Mononuclear cell (primary cell): ENCODE data around the gene ZNF750. TPM values are rescaled to one million over a fixed set of nuclear protein-coding genes. Genes with fewer than 3 reads are reported as not detected.

Experiments used
- H3K27me3 ChIP-seq: 2 replicates; pipeline ENCODE4 v1.6.0; 2011; ENCODE audit warnings: low read length, control low read depth; ENCODE audit not compliant: insufficient read depth
- H3K4me1 ChIP-seq: 2 replicates; pipeline ENCODE4 v1.5.1; 2011; ENCODE audit warnings: mild to moderate bottlenecking, low read length, control low read depth; ENCODE audit not compliant: insufficient read depth
- H3K4me3 ChIP-seq: 2 replicates; pipeline ENCODE4 v1.5.1; 2011; ENCODE audit warnings: mild to moderate bottlenecking, low read length, moderate library complexity
- H3K9me3 ChIP-seq: 2 replicates; pipeline ENCODE4 v1.5.1; 2011; ENCODE audit warnings: low read depth, mild to moderate bottlenecking, control low read depth, low read length
- total RNA-seq: library from RNA; depleted of rRNA; stranded (reverse); fragments of >200 nt; gene quantifications from one replicate; pipeline ENCODE4 v1.2.3, GENCODE V29; 2012

The ZNF750 gene
- total RNA-seq: not detected

DNA sequence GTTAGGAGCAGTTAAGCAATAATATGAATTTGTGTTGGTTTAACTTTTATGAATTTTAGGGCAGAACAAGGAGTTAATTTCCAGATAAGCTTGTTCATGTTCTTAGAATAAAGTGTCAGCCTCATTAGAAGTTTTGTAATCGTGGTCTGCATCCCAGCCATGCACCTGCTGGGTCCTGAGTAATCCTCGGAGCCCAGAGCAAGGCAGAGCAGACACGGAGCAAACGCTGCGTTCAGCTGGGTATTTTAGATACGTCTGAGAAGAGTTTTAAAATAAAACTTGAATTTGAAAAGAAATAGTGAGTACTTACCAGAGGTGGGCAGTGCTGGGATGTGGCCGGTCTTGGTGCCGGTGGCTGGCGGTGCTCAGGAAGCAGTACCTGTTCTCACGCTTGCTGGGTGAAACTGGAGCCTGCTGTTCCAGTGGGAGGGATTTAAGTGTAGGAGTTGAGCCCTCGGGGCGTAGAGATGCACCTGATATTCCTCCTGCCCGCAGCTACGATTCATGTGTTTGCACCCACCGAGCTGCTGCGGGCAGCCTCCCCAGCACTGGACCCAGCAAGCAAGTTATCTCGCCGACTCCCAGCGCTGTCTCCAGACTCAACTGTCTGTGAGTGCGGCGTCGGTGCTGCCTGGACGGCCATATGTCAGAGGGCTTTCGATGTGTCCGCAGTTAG, at the start of gene ZNF750:
ZNF750 (minus strand) TSS at position 406 of the 676 bp plus-strand sequence. CDS start 7,568 bp downstream, outside the sequence.
- peaks cover 28% of the 10 kb centered on the region for H3K4me1 ChIP-seq
- no peaks in the 10 kb centered on the region for H3K27me3 ChIP-seq
- H3K9me3 ChIP-seq: no peaks in the 10 kb centered on the region
- H3K4me3 ChIP-seq: no peak within 1 kb of the TSS

DNA sequence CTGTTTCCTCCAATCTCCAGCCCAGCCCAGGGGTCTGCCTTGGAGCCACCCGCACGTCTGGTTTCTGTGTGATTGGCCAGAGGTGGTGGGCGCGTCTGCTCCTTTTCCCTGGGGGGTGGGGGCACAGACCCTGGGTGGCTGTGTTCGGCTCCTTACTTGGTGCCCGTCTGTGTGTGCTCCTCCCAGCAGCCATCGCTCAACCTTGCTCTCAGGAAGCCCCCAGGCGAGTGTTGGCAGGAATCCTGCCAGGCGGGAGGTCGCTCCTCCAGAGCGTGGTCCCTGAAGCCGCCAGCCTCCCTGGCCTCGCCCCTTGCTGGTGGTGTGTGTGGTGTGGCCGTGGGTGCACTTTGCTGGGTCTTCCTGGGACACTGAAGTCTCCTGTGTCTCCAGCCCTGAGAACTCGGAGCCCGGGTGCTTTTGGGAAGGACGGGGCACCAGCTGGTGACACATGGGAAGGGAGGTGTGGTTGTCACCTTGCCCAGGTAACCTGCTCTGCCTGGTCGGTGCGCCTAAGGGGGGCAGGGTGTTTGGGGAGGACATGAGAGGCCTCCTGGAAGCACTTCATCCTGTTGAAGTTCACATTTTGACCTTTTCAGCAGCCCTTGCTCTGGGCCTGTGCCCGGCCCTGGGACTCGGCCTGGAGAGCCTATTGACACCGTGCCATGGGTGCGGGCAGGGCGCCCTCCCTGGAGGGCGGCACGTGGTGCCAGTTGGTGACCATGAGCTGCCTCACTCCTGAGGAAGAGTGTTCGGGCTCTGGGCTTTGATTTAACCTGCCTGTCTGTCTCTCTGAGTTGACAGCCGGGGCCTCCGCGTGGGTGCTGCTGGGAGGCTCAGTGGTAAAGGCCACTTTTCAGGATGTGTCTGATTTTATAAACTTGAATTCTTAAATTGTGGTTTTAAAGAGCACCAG, 49.0 kb upstream of the ZNF750 start:
- peaks cover 57% of the 10 kb centered on the region for H3K4me1 ChIP-seq
- no peaks in the 10 kb centered on the region for H3K27me3 ChIP-seq
- no peak overlapping the region for H3K4me3 ChIP-seq
- H3K9me3 ChIP-seq: no peaks in the 10 kb centered on the region

DNA sequence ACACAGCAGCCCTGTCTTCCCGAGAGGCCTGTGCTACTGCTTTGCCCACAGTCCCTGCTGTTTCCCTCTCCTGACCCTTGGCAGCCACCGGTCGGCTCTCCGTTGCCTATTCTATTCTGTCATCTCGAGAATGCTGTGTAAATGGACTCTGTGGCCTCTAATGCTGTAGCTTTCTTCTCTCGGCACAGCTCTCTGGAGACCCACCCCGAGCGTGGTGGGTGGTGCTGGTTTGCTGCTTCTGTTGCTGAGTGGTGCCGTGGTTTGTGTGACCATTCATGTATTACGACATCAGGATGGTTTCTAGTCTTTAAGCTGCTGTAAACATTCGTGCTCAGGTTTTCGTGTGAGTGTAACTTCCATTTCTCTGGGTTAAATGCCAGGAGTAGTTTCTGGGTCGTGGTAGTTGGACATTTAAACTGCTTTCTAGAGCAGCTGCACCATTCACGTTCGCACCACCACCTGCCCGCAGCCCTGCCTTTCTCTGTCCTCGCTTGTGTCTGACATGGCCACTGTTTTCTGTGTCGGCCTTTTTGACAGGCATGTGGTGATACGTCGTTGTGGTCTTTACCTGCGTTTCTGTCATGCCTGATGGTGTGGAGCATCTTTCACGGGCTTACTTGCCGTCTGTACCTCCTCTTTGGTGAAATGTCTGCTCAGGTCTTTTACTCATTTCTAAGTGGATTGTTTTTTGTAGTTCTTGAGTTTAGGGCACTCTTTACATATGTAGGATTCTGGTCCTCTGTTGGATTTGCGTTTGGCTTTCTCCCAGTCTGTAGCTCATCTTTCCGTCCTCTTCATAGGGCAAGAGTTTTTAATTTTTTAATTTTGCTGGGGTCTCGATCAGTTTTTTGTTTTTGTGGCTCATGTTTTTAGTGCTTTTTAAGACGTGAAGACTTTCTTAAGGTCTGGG, 47.7 kb upstream of the ZNF750 start:
- Histone ChIP-seq H3K27me3 (no peaks in the 10 kb centered on the region), H3K4me1 (peaks cover 57% of the 10 kb centered on the region), H3K9me3 (no peaks in the 10 kb centered on the region), H3K4me3 (no peak overlapping the region)

DNA sequence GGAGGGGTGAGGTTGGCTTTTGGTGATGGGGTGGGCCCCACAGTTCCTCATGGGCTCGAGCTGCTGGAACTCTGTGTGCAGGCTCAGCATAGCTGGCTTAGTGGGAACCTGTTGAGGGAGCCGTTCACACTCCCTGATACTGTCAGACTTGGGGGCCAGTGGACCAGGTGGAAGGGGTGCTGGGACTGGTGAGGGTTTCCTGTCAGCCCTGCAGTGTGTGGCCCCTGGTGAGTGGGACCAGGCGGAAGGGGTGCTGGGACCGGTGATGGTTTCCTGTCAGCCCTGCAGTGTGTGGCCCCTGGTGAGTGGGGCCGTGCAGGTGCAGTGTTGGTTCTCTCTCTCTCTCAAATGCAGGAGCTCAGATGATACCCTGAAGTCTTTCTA, 45.1 kb upstream of the ZNF750 start:
- Histone ChIP-seq H3K4me3 (no peak overlapping the region), H3K9me3 (no peaks in the 10 kb centered on the region), H3K4me1 (peaks cover 72% of the 10 kb centered on the region), H3K27me3 (no peaks in the 10 kb centered on the region)

DNA sequence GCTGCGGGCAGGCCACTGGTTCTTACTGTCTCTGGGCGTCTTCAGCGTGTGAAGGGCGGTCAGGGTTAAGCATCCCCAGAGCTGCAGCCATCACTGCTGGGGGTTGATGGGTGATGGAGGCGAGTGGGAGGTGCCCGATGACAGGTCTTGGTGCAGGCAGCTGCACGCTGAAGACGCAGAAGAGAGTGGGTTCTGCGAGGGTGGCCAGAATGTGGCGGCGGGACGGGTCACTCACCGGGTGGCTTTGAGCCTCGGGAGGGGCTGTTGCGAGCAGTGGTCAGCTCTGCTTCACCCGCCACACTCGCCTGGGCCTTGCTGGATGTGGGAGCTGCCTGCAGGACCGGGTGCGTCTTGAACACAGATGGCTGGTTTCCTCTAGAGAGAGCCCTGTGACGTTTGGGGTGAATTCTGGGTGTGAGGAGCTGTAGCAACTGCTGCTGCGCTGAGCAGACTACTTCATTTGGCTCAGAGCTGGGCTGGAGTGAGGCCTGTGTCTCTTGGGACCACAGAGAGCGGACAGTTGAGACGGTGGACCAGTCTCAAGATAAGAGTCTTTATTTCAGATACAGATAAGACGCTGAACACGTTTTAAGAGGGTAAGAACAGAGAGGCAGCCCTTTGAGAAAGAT, 44.6 kb upstream of the ZNF750 start:
- Histone ChIP-seq H3K4me1 (peaks cover 74% of the 10 kb centered on the region), H3K4me3 (no peak overlapping the region), H3K9me3 (no peaks in the 10 kb centered on the region), H3K27me3 (no peaks in the 10 kb centered on the region)

DNA sequence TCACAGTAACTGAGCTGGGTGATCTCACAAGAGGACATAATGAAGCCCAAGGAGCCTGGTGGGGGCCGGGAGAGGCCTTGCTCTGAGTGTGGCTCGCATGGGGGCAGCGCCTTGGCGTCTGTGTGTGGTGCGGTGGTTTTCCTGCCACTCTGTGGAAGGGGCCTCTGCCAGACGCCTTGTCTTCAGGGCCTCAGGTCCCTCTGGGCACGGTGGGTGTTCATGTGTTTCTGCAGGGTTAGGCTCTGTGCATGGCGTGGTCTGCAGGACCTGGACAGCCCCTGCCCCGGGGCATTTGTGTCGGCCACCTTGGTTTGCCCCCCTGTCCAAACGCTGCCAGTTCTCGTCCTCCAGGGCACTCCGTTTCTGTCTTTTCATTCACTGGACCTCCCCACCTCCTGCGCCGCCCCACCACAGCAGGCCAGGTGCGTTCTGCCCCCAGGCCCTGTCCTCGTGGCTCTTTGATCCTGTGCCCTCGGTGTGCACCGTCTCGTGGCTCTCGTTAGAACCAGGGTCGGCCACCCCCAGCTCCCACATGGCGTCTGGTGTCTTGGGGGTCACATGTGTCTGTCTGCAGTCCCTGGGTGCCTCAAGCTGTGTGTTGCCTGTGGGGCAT, 43.7 kb upstream of the ZNF750 start:
- no peak overlapping the region for H3K4me3 ChIP-seq
- no peaks in the 10 kb centered on the region for H3K27me3 ChIP-seq
- peaks cover 83% of the 10 kb centered on the region for H3K4me1 ChIP-seq
- H3K9me3 ChIP-seq: no peaks in the 10 kb centered on the region

DNA sequence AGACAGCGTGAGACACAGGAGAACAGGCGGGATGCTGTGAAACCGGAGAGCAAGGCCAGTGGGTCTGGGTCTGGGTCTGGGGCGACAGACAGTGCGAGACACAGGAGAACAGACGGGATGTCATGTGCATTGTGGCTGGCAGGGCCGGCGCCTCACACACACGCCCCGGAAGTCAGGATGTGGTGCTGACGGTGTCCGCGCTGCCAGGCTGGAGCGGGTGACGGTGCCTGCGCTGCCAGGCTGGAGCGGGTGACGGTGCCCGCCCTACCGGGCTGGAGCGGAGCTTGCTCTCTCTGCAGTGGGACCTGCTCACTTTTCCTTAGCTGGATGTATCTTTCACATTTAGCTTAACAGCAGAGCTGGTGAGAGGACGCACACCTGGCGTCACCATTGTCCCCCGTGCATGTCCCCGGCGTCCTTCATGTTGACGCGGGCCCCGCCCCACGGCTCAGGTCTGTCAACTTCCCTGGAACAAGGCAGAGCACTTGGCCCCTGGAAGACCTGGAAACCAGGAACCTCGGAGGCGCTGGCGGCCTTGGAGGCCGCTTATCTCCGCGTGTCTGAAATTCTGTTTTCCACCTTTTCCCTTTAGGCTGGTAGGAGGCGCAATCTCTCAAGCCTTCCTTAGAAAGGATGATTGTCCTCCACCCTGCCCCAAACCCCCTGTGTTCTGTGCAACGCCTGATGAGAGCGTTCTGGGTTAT, 43.0 kb upstream of the ZNF750 start:
- H3K4me1 ChIP-seq: peaks cover 90% of the 10 kb centered on the region
- H3K27me3 ChIP-seq: no peaks in the 10 kb centered on the region
- no peak overlapping the region for H3K4me3 ChIP-seq
- H3K9me3 ChIP-seq: no peaks in the 10 kb centered on the region

DNA sequence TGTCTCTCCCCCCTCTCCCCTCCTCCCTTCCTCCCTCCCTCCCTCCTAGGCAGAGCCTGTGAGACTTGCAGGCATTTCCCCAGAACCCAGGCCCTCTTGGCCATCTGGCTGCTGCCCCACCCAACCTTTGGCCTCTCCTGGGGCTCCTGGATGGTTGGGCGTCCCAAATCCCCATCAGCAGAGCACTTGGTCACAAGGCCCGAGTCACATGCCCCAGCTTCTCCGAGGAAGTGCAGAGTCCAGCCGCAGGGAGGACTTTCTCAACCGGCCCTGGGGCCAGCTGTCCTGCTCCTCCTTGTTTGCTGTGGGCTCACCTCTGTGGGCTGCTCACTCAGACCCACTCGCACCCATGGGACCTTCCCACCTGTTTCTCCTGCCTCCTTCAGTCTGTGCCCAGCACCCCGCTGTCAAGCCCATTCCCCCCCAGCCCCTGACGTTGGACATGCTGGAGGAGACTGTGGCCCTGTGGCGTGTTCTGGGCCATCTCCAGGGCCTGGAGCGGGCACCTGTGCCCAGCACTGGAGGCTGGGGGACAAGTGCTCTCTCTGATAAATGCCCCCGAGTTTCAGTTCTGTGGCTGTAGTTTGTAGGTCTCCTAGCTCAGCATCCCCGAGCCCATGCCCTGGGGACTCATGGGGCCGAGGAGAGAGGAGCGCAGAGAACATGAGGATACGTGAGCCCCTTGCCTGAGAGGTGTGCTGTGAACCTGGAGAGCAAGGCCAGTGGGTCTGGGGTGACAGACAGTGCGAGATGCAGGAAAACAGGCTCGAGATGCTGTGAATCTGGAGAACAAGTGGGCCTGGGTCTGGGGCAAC, 42.3 kb upstream of the ZNF750 start:
- Histone ChIP-seq H3K4me1 (peaks cover 87% of the 10 kb centered on the region), H3K9me3 (no peaks in the 10 kb centered on the region), H3K4me3 (no peak overlapping the region), H3K27me3 (no peaks in the 10 kb centered on the region)

DNA sequence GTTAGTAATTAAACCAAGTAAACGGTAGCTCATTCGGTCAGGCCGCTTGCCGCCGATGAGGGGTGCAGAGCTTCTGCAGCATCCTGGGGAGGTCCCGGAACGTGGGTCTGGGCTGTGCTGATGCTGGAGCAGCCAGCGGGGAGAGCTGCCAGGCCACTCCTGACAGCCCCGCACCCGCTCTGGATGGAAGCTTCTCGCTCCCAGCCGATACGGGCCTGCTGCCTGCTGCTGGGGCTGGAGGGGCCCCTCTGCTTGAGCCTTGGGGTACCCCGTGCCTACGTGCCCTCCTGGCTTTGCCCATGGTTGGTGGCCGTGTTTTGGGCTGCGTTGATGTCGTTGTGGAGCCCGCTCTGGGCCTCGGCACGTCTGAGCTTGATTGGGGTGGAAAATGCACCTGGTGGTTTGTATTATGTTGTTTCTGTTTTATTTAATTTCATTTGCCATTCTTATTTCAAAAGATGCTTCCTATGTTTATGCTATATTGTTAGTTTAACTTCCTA, 41.6 kb upstream of the ZNF750 start:
- H3K4me3 ChIP-seq: no peak overlapping the region
- no peaks in the 10 kb centered on the region for H3K9me3 ChIP-seq
- peaks cover 89% of the 10 kb centered on the region for H3K4me1 ChIP-seq
- H3K27me3 ChIP-seq: no peaks in the 10 kb centered on the region

DNA sequence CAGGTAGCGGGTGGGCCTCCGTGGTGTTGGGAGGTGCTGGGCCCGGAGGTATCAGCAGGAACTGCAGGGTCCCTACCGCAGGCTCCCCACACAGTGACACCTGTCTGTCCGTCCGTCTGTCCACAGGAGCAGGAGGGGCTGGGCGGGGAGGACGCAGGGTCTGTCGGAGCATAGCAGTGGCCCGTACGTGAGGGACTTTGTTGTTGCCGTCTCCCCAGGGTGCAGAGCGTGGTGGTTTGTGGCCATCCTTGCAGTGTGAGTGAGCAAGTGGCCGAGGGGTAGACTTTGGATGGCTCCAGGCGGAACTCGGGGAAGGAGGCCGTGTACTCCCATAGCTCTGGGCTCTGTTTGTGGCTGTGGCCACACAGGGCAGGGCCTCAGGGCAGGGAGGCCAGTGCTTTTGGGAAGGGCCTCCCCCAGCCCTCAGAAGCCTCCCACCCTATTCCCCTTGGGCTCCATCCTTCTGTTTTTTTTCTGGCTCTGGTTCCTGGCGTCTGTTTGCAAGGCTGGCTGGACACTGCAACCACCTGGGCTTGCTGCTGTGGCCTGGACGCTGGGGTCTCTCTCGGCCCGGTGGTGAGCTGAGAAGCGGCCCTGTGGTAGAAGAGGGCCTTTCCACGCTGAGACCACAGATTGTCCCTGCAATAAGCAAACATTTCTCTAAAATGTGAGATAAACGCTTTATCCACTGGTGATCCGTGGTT, 41.0 kb upstream of the ZNF750 start:
- H3K4me1 ChIP-seq: peaks cover 89% of the 10 kb centered on the region
- H3K27me3 ChIP-seq: no peaks in the 10 kb centered on the region
- H3K4me3 ChIP-seq: no peak overlapping the region
- no peaks in the 10 kb centered on the region for H3K9me3 ChIP-seq

DNA sequence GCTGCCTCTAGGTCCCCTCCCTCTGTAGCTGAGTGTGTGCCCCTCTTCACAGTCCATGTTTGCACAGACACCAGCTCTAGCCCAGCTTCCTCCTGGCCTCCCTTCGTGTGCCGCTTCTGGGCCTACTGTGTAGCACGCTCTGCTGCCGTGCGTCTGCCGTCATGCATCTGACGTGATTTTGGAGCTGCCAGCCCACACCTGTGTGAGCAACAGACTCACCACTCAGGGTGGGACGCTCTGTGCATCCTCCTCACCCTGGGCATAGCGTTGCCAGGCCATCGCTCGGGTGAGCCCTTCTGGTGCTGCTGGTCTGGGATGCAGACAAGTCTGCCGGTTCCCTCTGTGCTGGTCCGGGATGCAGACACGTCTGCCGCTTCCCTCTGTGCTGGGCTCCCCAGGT, 39.4 kb upstream of the ZNF750 start:
- H3K27me3 ChIP-seq: no peaks in the 10 kb centered on the region
- no peak overlapping the region for H3K4me3 ChIP-seq
- H3K4me1 ChIP-seq: peaks cover 81% of the 10 kb centered on the region
- no peaks in the 10 kb centered on the region for H3K9me3 ChIP-seq

DNA sequence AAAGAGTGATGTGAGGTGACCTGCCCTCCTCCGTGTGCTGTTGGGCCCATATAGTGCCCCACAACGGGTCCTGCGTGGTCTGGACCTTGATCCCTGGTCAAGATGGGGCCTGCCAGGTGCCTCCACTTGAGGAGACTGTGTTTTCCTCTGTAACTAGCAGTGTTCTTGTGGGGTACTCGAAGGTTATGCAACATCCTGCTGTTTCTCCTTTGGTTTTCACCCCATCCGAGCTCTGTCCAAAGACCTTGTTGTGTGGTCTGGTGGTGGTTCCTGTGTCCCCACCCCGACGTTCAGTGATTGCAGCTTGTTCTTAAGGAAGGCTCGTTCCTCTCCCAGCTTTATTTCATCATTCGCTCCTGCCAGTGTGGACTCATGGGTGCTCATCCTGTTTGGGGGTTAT, 38.7 kb upstream of the ZNF750 start:
- H3K4me1 ChIP-seq: peaks cover 73% of the 10 kb centered on the region
- H3K4me3 ChIP-seq: no peak overlapping the region
- no peaks in the 10 kb centered on the region for H3K9me3 ChIP-seq
- no peaks in the 10 kb centered on the region for H3K27me3 ChIP-seq
